HG03095 (cell line): Measurements from ENCODE around the gene ITGA8.
"Not testable (repeated sequence)": the region's sequence is repeated elsewhere in the genome, so short reads cannot be mapped to it uniquely, and the experiment has no call there.

ENCODE experiments used
- ATAC-seq: cut with Tn5 transposase; IDR thresholded peaks from one replicate; pipeline ENCODE4 v1.9.1; 2021; ENCODE audit warnings: moderate library complexity; ENCODE audit not compliant: unreplicated experiment

The ITGA8 gene

DNA sequence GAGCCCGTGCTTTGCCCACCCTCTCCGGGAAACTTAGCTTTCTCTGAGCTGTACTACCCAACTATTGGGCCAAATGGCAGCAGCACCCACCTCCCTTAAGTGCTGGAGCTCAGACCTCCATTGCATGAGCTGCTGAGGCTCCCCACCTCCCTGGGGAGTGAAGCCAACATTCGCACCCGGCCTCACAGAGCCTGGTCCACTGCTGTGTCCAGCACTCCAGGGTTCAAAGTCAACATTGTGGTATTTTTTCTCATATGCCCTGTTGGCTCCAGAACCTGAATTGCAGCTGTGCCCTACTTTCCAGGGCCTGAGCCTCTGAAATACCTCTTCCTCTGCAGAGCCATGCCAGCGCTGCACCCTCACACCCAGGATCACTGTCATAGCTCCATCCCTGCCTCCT, 29.7 kb downstream of the ITGA8 start:
- no peak for ATAC-seq

DNA sequence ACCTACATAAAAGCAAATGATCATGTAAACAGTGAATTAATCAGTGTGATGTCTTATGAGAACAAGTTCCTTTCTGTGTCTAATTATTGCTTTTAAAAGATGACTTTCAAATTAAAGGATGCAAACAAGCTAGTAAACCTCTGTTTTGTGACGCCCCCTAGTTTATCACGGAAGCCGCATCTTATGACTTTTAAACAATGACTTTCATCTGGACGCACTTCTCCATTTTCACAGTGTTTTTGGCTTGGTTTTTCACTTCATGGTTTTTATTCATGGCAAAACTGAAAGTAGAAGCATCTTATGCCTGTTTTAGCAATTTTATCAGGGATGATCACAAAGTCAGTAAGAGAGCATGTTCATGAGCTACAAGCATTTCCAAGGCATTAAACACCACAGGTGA, 35.0 kb downstream of the ITGA8 start:
- ATAC-seq, result no peak

DNA sequence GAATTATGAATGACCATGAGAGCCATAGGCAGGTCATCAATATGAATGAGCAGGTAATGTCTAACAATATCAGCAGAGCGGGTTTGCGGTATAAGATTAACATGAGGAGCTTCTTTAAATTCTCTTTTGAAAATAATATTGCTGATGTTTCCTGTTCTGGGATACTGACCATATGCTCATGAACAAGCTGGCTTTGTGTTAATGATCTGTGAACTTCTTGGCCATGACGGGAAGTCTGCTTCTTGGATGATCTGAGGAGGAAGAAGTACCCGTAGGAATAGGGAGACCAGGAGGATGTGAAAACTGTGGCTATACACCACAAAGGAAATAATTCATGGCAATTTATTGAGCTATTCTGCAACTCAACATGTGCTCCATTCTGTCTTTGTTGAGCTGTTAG, 38.6 kb downstream of the ITGA8 start:
- ATAC-seq, result no peak

DNA sequence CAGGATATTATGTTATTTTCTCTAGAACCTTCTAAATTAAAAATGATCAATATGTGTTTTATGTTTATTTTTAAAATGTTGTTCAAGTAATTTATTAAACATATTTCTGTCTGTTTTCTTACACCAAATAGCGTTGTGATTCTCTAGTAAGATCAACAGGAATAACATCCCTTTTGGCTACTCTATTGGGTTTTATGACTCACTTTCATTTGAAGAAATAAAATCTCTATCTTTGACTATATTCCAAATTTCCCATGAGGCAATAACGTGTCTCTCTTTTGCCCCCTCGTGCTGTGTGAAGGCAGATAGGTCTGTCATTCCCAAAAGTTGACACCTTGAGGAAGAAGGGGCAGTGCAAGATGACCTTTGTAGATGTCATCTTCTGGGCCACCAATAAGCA, 40.9 kb downstream of the ITGA8 start:
- no peak for ATAC-seq

DNA sequence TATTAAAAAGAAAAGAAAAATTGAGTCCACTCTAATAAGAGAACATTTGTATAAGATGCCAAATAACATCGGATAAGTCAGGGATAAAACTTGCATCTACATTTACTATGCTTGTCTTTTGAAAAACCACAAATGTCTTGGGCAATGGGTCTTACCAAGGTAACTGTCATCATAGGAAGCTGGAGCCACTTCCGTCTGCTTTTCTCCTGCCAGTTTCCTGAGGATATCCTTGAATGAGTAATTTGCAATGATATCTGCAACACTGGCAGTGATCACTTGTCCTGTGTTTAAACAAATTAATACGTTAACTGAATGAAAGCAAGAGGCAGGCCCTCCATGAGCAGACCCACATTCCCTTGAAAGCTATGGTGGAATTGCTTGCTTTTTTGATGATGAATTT, 47.3 kb downstream of the ITGA8 start:
- ATAC-seq, result no peak

DNA sequence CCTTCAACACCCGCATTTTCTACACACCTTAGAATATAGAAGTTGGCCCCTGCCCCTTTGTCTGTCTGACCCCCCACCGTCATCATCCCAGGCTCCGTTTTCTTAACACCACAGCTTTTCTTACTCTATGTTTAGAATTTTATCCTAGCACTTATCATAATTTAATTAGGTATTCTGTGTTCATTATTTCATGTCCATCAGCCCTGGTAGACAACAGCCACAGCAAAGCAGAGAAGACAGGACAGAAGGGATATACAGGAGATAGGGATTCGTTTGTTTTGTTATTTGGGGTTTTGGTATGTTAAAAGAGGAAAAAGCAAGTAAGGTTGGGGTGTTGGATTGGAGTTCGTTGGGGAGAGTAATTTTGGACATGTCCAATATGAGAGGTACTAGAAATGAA, 48.8 kb downstream of the ITGA8 start:
- ATAC-seq, result no peak

DNA sequence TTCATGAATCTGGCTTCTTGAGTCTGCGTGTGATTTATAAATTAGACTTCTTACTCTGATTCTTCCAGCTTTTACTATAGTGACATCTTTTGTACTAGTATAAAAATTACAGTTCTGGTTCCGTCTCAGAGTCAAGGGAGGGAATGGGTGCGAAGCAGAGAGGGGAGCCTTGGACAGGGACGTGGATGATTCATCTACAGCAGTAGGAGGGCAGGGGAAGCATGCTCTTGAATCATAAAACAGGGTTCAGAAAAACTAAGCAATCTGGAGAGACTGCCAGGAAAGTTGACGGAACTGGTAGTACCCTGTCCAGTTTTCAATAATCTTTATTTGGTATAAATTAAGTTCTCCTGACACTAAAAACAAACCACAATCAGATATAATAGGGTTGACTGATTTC, 58.1 kb downstream of the ITGA8 start:
- ATAC-seq, result no peak

DNA sequence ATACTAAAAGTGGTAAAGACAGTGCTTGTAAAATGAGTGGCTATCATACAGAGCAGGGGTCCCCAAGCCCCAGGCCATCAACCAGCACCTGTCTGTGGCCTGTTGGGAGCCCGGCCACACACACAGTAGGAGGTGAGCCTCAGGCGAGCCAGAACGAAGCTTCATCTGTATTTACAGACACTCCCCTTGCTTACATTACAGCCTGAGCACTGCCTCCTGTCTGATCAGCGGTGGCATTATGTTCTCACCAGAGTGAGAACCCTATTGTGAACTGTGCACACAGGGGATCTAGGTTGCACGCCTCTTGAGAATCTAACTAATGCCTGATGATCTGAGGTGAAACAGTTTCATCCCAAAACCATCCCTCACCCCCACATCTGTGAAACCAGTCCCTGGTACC, 58.7 kb downstream of the ITGA8 start:
- no peak for ATAC-seq

DNA sequence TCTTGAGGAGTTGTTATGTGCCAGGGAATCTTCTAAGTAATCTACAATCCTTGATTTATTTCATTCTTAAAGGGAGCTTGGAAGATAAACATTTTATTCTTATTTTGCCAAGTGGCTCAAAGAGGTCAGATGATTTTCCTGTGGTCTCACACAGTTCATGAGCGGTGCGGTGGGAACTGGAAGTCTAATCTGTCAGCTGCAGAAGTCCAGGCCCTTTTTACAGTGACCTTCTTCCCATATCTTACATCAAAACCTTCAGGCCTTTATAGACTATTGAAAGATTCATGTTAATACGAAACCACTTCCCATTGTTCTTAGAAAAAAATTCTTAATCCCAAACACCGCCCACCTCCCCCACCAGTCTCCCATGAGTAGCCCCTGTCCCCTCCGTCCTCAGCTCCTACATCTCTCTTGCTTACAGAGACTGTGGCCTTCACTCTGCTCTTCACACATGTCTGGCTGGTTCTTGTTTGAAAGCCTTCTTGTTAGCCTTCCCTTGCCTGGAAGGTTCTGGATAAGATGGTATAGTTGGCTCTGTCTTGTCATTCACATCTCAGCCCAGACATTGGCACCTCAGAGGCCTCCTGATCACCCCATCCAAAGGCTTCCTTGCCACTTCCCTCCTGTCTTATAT, 61.5 kb downstream of the ITGA8 start:
- no peak for ATAC-seq

DNA sequence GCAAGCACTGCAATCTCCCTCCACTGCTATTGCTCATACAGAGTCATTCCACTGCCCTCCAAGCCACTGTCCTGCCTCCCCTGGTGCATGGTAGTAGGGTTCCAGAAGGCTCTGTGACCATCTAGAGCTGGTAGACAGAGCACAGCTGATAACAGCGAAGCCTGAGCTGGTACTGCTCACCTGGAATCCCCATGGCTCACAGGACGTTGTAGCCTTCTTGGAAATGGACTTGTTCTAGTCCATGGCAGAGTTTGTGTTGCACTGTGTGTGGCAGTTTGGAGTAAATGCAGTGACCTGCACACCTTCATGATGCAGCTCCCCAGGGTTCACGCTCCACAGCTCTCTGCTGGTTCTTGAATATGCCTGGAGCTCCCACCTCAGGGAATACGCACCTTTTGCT, 67.0 kb downstream of the ITGA8 start:
- no peak for ATAC-seq

DNA sequence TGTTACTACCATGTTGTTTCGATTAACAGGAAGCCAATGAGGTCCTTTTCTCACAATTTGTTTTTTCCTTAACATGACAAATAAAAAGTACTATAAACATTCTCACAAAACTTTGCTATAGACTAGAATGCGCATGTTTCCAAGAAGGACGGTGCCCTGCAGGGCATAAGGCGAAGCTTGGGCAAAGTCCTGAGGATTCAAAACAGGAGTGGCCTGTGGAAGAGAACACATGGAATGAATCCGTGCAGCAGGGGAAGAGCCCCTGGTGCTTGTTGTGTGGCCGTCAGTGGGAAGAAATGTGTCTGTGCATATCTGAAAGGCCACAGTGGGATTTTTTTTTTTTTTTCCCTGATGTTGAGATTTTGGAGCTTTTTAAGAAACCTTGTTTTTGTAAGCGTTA, 67.6 kb downstream of the ITGA8 start:
- no peak for ATAC-seq

DNA sequence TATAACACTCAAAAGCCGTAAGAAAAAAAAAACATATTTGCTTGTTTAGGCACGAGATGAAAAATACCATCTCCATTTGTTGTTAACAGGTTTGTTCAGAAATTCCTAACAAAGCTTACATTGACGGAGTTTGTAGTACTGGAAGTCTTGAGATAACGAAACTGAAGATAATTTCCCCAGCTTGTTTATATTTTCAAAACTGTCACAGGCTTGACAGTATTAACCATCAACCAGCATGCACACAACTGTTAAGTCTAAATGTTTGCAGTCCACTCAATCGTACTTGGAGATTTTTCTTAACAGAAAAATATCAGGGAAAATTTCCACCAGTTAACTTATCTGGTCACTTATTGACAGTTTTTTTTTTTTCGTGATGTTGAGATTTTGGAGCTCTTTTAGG, 68.5 kb downstream of the ITGA8 start:
- no peak for ATAC-seq

DNA sequence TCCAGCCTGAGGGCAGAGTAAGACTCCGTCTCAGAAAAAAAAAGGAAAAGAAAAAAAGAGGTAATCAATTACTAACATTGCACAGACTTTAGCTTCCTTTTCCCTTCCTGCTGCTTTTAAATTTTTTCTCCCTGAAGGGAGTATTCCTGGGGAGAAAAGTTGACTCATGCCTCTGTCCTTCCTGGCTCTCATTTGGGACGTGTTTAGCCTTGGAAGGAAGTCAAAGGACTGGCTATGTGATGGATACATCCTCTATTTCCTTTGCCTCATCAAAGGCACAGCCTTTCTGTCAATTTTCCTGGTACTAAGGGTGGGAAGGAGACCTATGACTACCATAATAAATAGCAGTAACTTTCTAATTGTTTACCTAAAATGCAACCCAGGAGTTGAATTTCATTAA, 77.6 kb downstream of the ITGA8 start:
- ATAC-seq, result no peak

DNA sequence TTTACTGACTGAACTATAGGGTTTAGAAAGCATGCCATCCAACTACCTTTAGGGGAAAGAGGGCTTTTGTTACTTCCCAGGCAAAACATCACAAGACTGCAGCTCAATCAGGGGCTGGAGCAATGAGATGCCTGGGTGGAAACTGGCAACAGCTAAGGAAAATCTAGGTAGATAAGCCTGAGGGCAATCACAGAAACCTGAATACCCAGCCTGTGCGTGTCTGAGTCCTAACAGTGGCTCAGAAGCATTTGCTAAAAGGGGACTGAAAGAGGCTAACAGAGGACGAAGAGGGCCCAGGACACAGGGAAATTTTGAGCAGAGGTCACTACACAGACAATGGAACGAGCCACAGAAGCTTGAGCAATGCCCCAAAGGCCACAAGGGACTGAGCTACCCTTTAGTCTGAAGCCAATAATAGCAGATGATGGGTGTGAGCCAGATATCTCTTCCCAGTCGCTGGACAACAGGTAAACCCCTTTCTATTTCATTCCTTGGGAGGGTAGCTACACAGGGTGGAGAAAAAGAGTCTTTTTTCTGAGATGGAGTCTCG, 79.1 kb downstream of the ITGA8 start:
- ATAC-seq, result no peak

DNA sequence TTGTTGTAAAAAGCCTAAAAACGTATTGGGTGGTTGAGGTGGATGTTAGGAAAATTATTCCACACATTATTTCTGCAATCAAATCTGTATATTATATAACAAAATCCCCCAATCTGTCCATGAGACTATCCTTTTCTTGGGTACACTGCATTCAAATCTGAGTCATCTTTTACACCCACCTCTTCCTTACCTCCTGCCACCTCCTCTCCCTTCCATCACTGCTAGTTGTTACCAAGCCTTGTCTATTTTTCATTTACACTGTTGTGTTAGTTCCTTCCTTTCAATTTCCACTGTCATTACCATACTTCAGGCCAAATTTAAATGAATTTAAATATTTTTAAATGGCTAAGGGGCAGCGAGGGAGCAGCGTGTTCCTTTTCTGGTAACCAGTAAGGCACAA, 83.3 kb downstream of the ITGA8 start:
- ATAC-seq, result no peak

DNA sequence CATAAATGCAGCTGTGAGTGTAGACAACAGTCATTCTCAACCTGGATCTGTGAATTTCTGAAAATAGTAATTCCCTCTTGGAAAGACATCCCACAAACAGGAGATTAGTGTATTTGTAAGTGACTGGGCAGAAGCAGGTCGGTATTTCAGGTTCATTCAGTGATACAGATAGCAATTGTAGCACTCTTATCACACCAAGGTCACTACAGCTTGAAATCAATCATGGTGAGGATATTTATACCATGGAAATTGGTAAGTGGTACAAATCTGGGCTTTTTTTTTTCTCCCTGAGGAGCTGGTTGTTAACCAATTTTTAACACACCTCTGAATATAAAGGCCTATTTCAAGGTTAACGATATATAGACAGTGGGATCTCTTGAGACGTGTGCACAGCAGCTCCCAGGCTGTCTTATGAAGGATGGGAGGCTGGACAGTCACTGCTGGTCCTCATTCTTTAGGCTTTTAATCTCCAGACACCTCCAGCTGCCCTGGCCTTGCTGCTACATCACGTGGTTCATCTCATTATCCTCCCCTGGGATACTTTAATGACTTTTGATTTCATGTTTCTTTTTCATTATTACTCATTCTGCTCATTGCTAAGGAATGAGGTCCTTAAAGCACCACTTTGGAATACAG, 87.1 kb downstream of the ITGA8 start:
- no peak for ATAC-seq

DNA sequence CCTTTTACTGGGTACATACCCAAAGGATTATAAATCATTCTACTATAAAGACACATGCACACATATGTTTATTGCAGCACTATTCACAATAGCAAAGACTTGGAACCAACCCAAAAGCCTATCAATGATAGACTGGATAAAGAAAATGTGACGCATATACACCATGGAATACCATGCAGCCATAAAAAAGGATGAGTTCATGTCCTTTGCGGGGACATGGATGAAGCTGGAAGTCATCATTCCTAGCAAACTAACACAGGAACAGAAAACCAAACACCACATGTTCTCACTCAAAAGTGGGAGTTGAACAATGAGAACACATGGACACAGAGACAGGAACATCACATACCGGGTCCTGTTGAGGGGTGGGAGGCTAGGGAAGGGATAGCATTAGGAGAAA, 88.5 kb downstream of the ITGA8 start:
- not testable (repeated sequence) for ATAC-seq

DNA sequence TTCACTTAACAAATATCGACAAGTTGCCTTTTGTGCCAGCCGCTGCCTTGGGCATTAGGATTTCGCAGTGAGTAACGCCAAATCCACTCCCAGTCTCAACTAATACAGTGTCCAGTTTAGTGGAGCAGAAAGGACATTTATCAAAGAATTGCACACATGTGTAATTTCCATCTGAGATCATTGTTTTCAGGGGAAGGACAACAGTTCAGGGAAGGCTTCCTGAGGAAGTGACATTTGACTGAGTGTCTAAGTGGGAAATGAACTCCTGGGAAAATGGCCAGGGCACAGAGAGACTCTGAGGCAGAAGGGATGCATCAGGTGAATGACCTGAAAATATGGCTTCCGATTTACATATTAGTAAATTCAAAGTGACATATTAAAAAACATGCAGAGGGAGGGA, 89.4 kb downstream of the ITGA8 start:
- ATAC-seq, result no peak

DNA sequence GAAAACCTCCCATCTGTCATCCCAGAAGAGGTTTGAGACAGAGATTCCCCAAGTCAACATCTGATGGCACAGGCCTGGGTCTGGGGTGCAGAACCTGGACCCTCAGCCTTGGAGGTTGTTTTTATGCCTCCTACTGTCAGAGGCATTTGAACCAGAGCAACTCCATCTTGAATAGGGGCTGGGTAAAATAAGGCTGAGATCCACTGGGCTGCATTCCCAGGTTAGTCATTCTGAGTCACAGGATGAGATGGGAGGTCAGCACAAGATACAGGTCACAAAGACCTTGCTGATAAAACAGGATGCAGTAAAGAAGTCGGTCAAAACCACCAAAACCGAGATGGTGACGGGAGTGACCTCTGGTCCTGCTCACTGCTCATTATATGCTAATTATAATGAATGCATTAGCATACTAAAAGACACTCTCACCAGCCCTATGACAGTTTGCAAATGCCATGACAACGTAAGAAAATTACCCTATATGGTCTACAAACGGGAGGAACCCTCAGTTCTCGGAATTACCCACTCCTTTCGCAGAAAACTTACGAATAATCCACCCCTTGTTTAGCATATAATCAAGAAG, 92.0 kb downstream of the ITGA8 start:
- no peak for ATAC-seq

DNA sequence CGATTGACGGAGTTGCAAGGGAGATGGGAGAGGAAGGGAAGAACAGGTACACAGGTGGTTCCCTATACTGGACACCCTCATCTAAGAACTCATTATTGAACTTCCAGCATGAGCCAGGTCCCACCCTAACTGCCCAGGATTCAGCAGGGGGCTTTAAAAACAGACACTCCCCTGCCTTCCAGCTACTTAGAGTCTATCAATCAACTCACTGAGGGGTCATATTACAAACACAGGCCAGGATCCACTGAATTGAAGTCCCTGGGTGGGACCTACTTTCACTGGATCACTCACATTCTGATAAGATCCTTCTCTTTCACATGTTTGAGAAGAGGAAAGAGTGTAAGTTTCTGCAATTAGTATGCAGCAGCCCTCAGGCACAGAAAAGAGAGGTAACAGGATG, 92.8 kb downstream of the ITGA8 start:
- ATAC-seq, result no peak

DNA sequence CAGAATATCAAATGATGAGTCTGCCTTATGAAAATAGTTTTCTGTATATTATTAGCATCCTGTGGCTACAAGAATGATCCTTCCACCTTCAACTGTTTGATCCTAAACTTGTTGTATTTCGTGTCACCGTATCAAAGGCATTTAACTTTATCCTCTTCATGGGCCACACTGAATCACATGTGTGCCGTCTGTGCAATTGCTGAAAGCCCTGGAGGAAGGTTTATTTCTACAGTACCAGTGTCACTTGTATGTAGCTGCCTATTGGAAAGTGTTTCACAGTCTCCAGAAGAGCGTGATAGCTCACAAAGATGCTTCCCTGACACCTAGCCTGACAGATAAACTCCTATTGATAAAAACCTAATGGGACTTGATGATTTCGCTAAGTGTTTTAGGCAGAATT, 94.5 kb downstream of the ITGA8 start:
- ATAC-seq, result no peak

DNA sequence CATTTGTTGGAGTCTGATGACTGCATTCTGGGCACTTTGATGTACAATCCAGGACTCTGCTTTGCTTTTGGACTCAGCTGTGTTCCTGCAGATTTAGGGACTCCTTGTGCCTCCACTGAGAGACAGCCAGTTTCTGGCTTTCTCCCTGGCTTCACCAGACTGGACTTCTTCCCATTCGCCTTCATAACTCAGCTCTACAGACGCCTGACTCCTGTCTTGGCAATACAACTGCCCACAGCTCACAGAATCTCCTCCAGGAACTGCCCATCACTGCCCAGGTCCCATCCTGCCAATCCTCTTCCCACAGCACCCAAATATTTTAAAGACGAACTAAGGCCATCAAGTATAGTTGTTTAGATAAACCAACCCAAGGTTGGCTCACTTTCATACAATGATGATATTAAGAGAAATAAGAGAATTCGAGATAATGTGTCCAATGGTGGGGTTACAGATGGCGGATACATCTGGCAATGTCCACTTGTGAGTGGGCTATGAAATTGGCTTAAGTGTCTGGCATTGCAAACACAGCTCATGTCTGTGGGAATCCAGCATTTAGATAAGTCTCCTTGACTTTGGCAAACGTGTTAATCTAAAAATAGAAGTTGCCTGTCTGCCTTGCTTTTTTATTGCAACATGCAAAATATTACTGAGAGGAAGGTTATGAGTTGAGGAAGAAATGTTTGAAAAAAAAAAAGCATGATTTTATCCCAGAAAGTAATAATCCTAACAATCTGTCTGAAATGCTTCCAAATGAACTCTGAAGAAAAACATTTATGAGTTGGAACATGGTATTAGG, 95.1 kb downstream of the ITGA8 start:
- no peak for ATAC-seq
